ENCODE measurements around the gene OCA2. TPM values are rescaled to one million over a fixed set of nuclear protein-coding genes. Genes with fewer than 3 reads are reported as not detected.

The OCA2 gene
- total and polyA plus RNA-seq, 2 of the 4 experiments (the other 2 are of a cell fraction): under 0.01 to 0.03 TPM

- Histone ChIP-seq H2AK9ac (replicated peaks; ENCODE audit: low read depth, low read length, poor library complexity) (no peak overlapping the region), H4K5ac (ENCODE audit: low read depth, low read length) (no peak overlapping the region), H3K27ac (ENCODE audit: insufficient read depth, low read length) (no peak overlapping the region), H3K79me1 (ENCODE audit: low read depth in 1 of 2, low read length in 2 of 2) (no peaks in the 10 kb centered on the region), H3K36me3 (ENCODE audit: control insufficient read depth, insufficient read depth, low read length) (no peaks in the 10 kb centered on the region), H3K27me3 (ENCODE audit: control insufficient read depth, insufficient read depth, low read length) (no peaks in the 10 kb centered on the region), H3K9ac (ENCODE audit: low read depth, low read length) (no peak overlapping the region), H2AK5ac (ENCODE audit: low read depth, low read length) (no peak overlapping the region), H2BK20ac (ENCODE audit: low read depth, low read length) (no peak overlapping the region), H4K20me1 (ENCODE audit: insufficient read depth, low read length) (no peaks in the 10 kb centered on the region), H4K91ac (ENCODE audit: insufficient read depth, low read depth, low read length) (no peak overlapping the region), H3K4me3 (ENCODE audit: insufficient read depth, low read depth, low read length) (no peak overlapping the region), H3K18ac (ENCODE audit: low read depth, low read length) (no peak overlapping the region), H3K14ac (replicated peaks; ENCODE audit: low read depth, low read length) (no peak overlapping the region), H2BK15ac (ENCODE audit: low read depth, low read length) (no peak overlapping the region), H4K8ac (ENCODE audit: low read depth in 2 of 2, low read length in 2 of 2) (no peak overlapping the region), H2AFZ (replicated peaks; ENCODE audit: low read length, poor library complexity) (no peak overlapping the region), H3K56ac (ENCODE audit: extremely low read depth, insufficient read depth, low read length) (no peak overlapping the region), H3K9me1 (ENCODE audit: insufficient read depth, low read length) (no peaks in the 10 kb centered on the region), H3K4ac (ENCODE audit: low read depth, low read length) (no peak overlapping the region), H3K4me1 (ENCODE audit: control insufficient read depth, insufficient read depth, low read length) (no peaks in the 10 kb centered on the region), H3K4me2 (ENCODE audit: low read depth, low read length) (no peak overlapping the region), H3K23ac (ENCODE audit: low read depth, low read length) (no peak overlapping the region), H2BK5ac (ENCODE audit: low read depth, low read length, poor library complexity, severe bottlenecking) (no peak overlapping the region), H2BK120ac (ENCODE audit: low read depth, low read length) (no peak overlapping the region), H3K9me3 (ENCODE audit: control insufficient read depth, insufficient read depth, low read length) (peaks cover 25% of the 10 kb centered on the region)
- no peak for ATAC-seq (ENCODE audit: low read depth)
- no TSS peak for BruUV-seq (replicated peaks)
- no peak for DNase-seq
- ChIA-PET POLR2A (ENCODE audit: unreplicated experiment) (no interaction called here), CTCF (no interaction called here)
- intact Hi-C loops (cut with micrococcal nuclease) (no loop called here), dilution Hi-C loops (cut with HindIII; ENCODE audit: low sequenced_read_pairs, unreplicated experiment) (no loop called here), in situ Hi-C loops (cut with MboI; ENCODE audit: low sequenced_read_pairs) (no loop called here)
- no CpG with 5 or more reads among the region's 4 CpGs for WGBS, 2 experiments (ENCODE audit: extremely low coverage in 2 of 2, insufficient read length in 1 of 2)
- TF ChIP-seq CEBPB (IDR thresholded peaks at IDR 0.05; ENCODE audit: low read depth, low read length) (no peak), CHD1 (IDR thresholded peaks at IDR 0.05; ENCODE audit: low read depth, low read length) (no peak)
- TF ChIP-seq, protein P1, sequence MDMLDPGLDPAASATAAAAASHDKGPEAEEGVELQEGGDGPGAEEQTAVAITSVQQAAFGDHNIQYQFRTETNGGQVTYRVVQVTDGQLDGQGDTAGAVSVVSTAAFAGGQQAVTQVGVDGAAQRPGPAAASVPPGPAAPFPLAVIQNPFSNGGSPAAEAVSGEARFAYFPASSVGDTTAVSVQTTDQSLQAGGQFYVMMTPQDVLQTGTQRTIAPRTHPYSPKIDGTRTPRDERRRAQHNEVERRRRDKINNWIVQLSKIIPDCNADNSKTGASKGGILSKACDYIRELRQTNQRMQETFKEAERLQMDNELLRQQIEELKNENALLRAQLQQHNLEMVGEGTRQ (IDR thresholded peaks at IDR 0.05; ENCODE audit: low read depth, low read length): no peak
Measured at GRCh38 chr15:27906802-27907201, 192.3 kb downstream of the OCA2 start.

Measured in IMR-90 (cell line).